Measurements from ENCODE around the gene CENPF. TPM values are rescaled to one million over a fixed set of nuclear protein-coding genes. Genes with fewer than 3 reads are reported as not detected.
"Not testable (repeated sequence)": the region's sequence is repeated elsewhere in the genome, so short reads cannot be mapped to it uniquely, and the experiment has no call there.

The CENPF gene
- total RNA-seq, 1 experiment from 2014 or later = 123 TPM

GRCh38 chr1:214584805-214585766 is 17.9 kb upstream of the CENPF start:
- DNase-seq (ENCODE audit: low read depth) = peak; percentile 74

GRCh38 chr1:214586621-214587020 is 16.4 kb upstream of the CENPF start:
- DNase-seq (ENCODE audit: low read depth) = no peak

GRCh38 chr1:214587165-214587564 is 15.8 kb upstream of the CENPF start:
- no peak for DNase-seq (ENCODE audit: low read depth)

- DNase-seq (ENCODE audit: low read depth) = peak; percentile 79
These were observed 13.9 kb upstream of the CENPF start for GRCh38 chr1:214588963-214589597.

GRCh38 chr1:214590696-214591095 is 12.3 kb upstream of the CENPF start:
- no peak for DNase-seq (ENCODE audit: low read depth)

- DNase-seq (ENCODE audit: low read depth) = not testable (repeated sequence)
These were observed 11.1 kb upstream of the CENPF start for GRCh38 chr1:214591918-214592317.

GRCh38 chr1:214593158-214593557 is 9.8 kb upstream of the CENPF start:
- DNase-seq (ENCODE audit: low read depth) = no peak

- peak; percentile 10 for DNase-seq (ENCODE audit: low read depth)
These were observed 841 bp downstream of the CENPF start for GRCh38 chr1:214603819-214604252.

- peak; percentile 58 for DNase-seq (ENCODE audit: low read depth)
These were observed 1.5 kb downstream of the CENPF start for GRCh38 chr1:214604523-214604922.

GRCh38 chr1:214605484-214605883 is 2.5 kb downstream of the CENPF start:
- DNase-seq (ENCODE audit: low read depth) = not testable (repeated sequence)

GRCh38 chr1:214605933-214606925 is 3.2 kb downstream of the CENPF start:
- not testable (repeated sequence) for DNase-seq (ENCODE audit: low read depth)

- not testable (repeated sequence) for DNase-seq (ENCODE audit: low read depth)
These were observed 4.7 kb downstream of the CENPF start for GRCh38 chr1:214607492-214608215.

- not testable (repeated sequence) for DNase-seq (ENCODE audit: low read depth)
These were observed 5.3 kb downstream of the CENPF start for GRCh38 chr1:214608216-214608783.

- not testable (repeated sequence) for DNase-seq (ENCODE audit: low read depth)
These were observed 5.8 kb downstream of the CENPF start for GRCh38 chr1:214608817-214609216.

GRCh38 chr1:214609692-214610091 is 6.7 kb downstream of the CENPF start:
- DNase-seq (ENCODE audit: low read depth) = no peak

- not testable (repeated sequence) for DNase-seq (ENCODE audit: low read depth)
These were observed 7.1 kb downstream of the CENPF start for GRCh38 chr1:214610136-214610535.

GRCh38 chr1:214615109-214615508 is 12.1 kb downstream of the CENPF start:
- no peak for DNase-seq (ENCODE audit: low read depth)

- no peak for DNase-seq (ENCODE audit: low read depth)
These were observed 12.9 kb downstream of the CENPF start for GRCh38 chr1:214615871-214616270.

GRCh38 chr1:214617246-214617645 is 14.3 kb downstream of the CENPF start:
- no peak for DNase-seq (ENCODE audit: low read depth)

GRCh38 chr1:214617843-214618242 is 14.8 kb downstream of the CENPF start:
- no peak for DNase-seq (ENCODE audit: low read depth)
